Natural killer cell treated with Interleukin-12 subunit alpha and Interleukin-12 subunit beta and Interleukin-15 and Interleukin-18, amount 100 ng/mL, for 72 hours (primary cell): ENCODE measurements around the gene PLIN3. TPM values are rescaled to one million over a fixed set of nuclear protein-coding genes. Genes with fewer than 3 reads are reported as not detected.
A peak's percentile ranks its signal among the peaks of the same experiment; 100 is the strongest.
"Not testable (repeated sequence)": the region's sequence is repeated elsewhere in the genome, so short reads cannot be mapped to it uniquely, and the experiment has no call there.

Experiments
- ATAC-seq, 2 donors: fragments of 150-1000 bp; cut with Tn5 transposase in 1 of 2; sonication (Bioruptor Pico), chemical (Tn5 transposase) in 1 of 2; 2 replicates each; pipeline ENCODE4 v1.10.0; 2021
- DNase-seq: peaks from one replicate; pipeline ENCODE4 v3.0.0; 2022; ENCODE audit warnings: low spot score
- H3K27ac Mint-ChIP-seq, 2 donors: 1 replicate in 1 of 2; 2 replicates in 1 of 2; pipeline ENCODE4 v1.8.0; 2022; ENCODE audit warnings: mixed read lengths in 2 of 2, mild to moderate bottlenecking in 1 of 2, moderate library complexity in 1 of 2
- H3K27me3 Mint-ChIP-seq, 2 donors: 1 replicate in 1 of 2; 2 replicates in 1 of 2; pipeline ENCODE4 v1.8.0; 2022; ENCODE audit warnings: mixed read lengths in 2 of 2
- H3K36me3 Mint-ChIP-seq: one replicate; pipeline ENCODE4 v1.8.0; 2022; ENCODE audit warnings: mixed read lengths
- H3K4me1 Mint-ChIP-seq, 2 donors: 1 replicate in 1 of 2; 2 replicates in 1 of 2; pipeline ENCODE4 v1.8.0; 2022; ENCODE audit warnings: low read depth in 2 of 2, mixed read lengths in 2 of 2, mild to moderate bottlenecking in 1 of 2
- H3K4me3 Mint-ChIP-seq: one replicate; pipeline ENCODE4 v1.8.0; 2022; ENCODE audit warnings: mixed read lengths
- H3K9me3 Mint-ChIP-seq: 2 replicates; pipeline ENCODE4 v1.8.0; 2022; ENCODE audit warnings: mixed read lengths
- total RNA-seq, 2 donors: library from RNA; stranded (reverse); gene quantifications; one replicate each; pipeline ENCODE4 v1.2.3, GENCODE V29; 2022

Gene PLIN3
- total RNA-seq, 2 donors from 2014 or later: 25.1 to 34.0 TPM

DNA sequence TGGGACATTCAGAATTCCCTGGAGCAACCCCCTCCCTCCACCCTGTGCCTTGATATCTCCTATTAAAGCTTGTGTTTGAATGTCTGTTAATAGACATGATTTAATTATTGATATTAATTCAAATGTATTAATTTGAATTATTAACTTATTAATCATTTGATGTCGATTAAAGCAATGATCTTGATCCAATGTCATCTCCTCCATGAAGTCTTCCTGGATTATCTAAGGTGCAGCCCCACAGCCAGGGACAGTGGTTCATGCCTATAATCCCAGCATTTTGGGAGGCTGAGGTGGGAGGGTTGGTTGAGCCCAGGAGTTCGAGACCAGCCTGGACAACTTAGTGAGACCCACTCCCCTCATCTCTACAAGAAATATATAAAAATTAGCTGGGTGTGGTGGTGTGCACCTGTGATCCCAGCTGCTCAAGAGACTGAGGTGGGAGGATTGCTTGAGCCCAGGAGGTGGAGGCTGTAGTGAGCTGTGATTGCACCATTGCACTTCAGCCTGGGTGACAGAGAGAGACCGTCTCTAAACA, 66.3 kb downstream of the PLIN3 start:
- peaks cover 6% of the 10 kb centered on the region in 2 donors for H3K4me1 Mint-ChIP-seq
- ATAC-seq: no peak
- no peak overlapping the region for H3K4me3 Mint-ChIP-seq
- DNase-seq: no peak
- H3K27me3 Mint-ChIP-seq: no peaks in the 10 kb centered on the region
- no peak overlapping the region for H3K27ac Mint-ChIP-seq
- H3K36me3 Mint-ChIP-seq: peaks cover 7% of the 10 kb centered on the region
- no peaks in the 10 kb centered on the region for H3K9me3 Mint-ChIP-seq

DNA sequence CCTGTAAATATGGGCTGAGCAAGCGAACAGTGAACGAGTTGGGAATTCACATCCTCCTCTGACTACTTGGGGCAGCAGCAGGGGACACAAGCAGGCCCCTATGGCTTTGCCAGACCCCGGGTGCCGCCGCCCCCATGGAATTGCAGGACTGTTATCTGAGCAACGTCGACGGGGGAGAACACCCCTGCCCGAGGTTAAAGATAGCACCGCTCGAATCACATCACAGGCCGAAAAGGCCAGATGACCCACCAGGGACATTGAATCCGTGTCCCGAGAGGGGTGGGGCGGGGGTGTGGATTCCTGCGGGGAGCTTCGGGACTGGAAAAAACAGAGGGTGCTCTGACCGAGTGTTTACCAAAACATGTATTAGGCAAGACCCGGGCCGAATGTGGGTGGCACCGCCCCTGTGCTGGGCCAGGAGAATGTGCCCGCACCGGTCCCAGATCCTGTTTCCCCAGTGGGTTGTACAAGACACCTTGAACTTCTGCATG, 66.8 kb downstream of the PLIN3 start:
- peaks cover 6% of the 10 kb centered on the region in 2 donors for H3K4me1 Mint-ChIP-seq
- no peaks in the 10 kb centered on the region for H3K27me3 Mint-ChIP-seq
- no peaks in the 10 kb centered on the region for H3K9me3 Mint-ChIP-seq

DNA sequence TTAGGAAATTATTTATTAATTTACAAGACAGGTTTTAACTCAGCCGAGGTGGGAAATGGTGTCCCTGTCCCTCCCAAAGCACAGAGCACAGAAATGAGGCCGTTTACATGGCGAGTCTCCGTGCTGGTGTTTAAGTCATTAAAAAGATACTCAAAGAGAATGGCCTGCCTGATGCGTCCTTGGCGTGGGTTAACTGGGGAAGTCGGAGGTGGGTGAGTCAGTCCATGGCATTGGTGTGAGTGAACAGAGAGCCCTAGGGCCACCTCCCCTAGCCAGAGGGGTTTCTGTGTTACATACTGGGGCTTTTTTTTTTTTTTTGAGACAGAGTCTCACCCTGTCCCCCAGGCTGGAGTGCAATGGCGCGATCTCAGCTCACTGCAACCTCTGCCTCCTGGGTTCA, 72.1 kb downstream of the PLIN3 start:
- Mint-ChIP-seq H3K4me3 (no peak overlapping the region), H3K9me3 (no peaks in the 10 kb centered on the region), H3K4me1 (peaks cover 16 to 18% of the 10 kb centered on the region in 2 donors), H3K27ac (no peak overlapping the region), H3K27me3 (no peaks in the 10 kb centered on the region), H3K36me3 (peaks cover 7% of the 10 kb centered on the region)
- no peak for DNase-seq
- ATAC-seq: no peak

More for the DNA sequence above, 66.8 kb downstream of the PLIN3 start:
- ATAC-seq (no peak), DNase-seq (no peak)
- Mint-ChIP-seq H3K36me3 (peaks cover 7% of the 10 kb centered on the region), H3K4me3 (no peak overlapping the region), H3K27ac (no peak overlapping the region)

DNA sequence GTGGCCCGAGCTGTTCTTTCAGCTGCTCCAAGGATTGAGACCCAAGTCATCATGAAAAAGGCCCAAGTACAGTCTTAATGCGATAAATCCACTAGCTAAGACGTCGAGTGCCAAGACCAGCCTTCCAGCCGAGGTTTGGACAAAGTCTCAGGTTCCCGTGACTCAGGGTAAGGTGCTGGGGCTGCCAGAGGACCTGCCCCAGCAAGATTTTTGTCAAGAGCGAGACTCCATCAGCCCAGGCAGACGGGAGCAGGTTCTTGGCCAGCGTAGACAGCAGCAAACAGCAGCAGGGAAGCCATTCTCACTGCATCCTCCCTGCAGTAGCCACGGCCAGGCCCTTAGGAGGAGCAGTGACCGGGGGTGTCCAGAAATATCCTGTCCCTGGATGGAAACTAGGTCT, 72.5 kb downstream of the PLIN3 start:
- Mint-ChIP-seq H3K36me3 (peaks cover 7% of the 10 kb centered on the region), H3K9me3 (no peaks in the 10 kb centered on the region), H3K27me3 (no peaks in the 10 kb centered on the region), H3K4me1 (peaks cover 16 to 18% of the 10 kb centered on the region in 2 donors), H3K4me3 (peak overlapping the region; percentile 41), H3K27ac (no peak overlapping the region)
- no peak for DNase-seq
- no peak for ATAC-seq

DNA sequence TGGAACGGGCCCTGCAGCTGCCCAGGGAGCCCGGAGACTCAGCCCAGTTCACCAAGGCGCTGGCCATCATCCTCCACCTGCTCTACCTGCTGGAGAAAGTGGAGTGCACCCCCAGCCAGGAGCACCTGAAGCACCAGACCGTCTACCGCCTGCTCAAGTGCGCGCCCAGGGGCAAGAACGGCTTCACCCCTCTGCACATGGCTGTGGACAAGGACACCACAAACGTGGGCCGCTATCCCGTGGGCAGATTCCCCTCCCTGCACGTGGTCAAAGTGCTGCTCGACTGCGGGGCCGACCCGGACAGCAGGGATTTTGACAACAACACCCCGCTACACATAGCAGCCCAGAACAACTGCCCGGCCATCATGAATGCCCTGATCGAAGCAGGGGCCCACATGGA, 74.2 kb downstream of the PLIN3 start:
- not testable (repeated sequence) for H3K9me3 Mint-ChIP-seq, H3K27ac Mint-ChIP-seq, H3K36me3 Mint-ChIP-seq, ATAC-seq, DNase-seq, H3K27me3 Mint-ChIP-seq
- Mint-ChIP-seq H3K4me1 (peaks cover 16 to 18% of the 10 kb centered on the region in 2 donors), H3K4me3 (peak overlapping the region; percentile 81)

DNA sequence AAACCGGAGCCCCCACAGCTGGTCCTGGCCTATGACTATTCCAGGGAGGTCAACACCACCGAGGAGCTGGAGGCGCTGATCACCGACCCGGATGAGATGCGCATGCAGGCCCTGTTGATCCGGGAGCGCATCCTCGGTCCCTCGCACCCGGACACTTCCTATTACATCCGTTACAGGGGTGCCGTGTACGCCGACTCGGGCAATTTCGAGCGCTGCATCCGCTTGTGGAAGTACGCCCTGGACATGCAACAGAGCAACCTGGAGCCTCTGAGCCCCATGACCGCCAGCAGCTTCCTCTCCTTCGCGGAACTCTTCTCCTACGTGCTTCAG, 74.6 kb downstream of the PLIN3 start:
- Mint-ChIP-seq H3K4me3 (peak overlapping the region; percentile 81), H3K4me1 (peaks cover 16 to 18% of the 10 kb centered on the region in 2 donors)
- DNase-seq, H3K27ac Mint-ChIP-seq, H3K27me3 Mint-ChIP-seq, H3K9me3 Mint-ChIP-seq, ATAC-seq, H3K36me3 Mint-ChIP-seq: not testable (repeated sequence)

DNA sequence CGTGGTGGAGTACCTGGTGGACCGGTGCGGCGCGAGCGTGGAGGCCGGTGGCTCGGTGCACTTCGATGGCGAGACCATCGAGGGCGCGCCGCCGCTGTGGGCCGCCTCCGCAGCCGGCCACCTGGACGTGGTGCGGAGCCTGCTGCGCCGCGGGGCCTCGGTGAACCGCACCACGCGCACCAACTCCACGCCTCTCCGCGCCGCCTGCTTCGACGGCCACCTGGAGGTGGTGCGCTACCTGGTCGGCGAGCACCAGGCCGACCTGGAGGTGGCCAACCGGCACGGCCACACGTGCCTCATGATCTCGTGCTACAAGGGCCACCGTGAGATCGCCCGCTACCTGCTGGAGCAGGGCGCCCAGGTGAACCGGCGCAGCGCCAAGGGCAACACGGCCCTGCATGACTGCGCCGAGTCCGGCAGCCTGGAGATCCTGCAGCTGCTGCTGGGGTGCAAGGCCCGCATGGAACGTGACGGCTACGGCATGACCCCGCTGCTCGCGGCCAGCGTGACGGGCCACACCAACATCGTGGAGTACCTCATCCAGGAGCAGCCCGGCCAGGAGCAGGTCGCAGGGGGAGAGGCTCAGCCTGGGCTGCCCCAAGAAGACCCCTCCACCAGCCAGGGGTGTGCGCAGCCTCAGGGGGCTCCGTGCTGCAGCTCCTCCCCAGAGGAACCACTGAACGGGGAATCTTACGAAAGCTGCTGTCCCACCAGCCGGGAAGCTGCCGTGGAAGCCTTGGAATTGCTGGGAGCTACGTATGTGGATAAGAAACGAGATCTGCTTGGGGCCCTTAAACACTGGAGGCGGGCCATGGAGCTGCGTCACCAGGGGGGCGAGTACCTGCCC, 75.2 kb downstream of the PLIN3 start:
- H3K9me3 Mint-ChIP-seq, H3K36me3 Mint-ChIP-seq, H3K27me3 Mint-ChIP-seq, DNase-seq, ATAC-seq: not testable (repeated sequence)
- H3K27ac Mint-ChIP-seq: peak overlapping the region in 1 of 2 donors; percentile 71
- H3K4me1 Mint-ChIP-seq: peaks cover 16 to 18% of the 10 kb centered on the region in 2 donors
- peak overlapping the region; percentile 81 for H3K4me3 Mint-ChIP-seq

DNA sequence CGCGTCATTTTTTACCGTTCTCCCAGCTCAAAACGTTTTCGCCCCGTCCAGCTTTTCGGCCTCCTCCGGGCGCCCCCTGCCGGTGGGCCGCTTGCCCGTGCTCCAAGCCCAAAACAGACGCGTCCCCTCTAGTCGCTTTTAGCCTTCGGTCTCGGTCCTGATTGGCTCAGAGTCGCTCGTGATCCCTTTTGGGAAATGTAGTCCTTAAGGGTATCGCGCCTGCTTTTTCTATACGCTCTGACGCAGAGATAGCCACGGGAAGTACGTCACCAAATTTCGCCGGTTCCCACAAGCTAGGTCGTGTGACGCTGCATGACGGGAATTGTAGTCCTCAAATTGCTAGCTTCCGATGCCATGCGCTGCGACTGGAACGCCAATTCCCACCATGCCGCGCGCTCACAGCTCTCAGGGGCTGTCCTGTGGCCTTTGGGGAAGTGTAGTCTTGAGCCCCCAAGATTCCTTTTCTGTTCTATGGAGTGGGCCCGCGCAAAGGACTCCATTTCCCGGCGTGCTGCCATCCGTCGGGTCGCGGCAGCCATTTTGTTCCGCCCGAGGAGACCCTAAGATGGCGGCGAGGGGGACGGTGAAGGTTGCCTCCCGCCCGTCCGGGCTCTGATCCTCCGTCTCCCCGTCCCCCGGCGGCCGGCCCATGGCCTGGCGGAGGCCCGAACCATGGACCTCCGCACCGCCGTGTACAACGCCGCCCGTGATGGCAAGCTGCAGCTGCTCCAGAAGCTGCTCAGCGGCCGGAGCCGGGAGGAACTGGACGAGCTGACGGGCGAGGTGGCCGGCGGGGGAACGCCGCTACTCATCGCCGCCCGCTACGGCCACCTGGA, 76.1 kb downstream of the PLIN3 start, which contains the start of gene FEM1A:
TSS of gene FEM1A (plus strand) at position 552 of the 836 bp plus-strand sequence. CDS start at position 673, 121 bp downstream.
- peaks cover under 1% of the 10 kb centered on the region for H3K36me3 Mint-ChIP-seq
- H3K4me3 Mint-ChIP-seq: peak within 1 kb of the TSS; percentile 81
- DNase-seq: peak; percentile 99
- peak within 1 kb of the TSS; percentile 65 to 71 for H3K27ac Mint-ChIP-seq
- peaks cover 12 to 13% of the 10 kb centered on the region in 2 donors for H3K4me1 Mint-ChIP-seq
- no peaks in the 10 kb centered on the region for H3K27me3 Mint-ChIP-seq
- peak; percentile 97 to 98 for ATAC-seq
- H3K9me3 Mint-ChIP-seq: no peaks in the 10 kb centered on the region

Other genes with a start within 250 kb of the PLIN3 start
- gene TNFAIP8L1, start 228.2 kb downstream of the PLIN3 start, total RNA-seq: 10 to 100 TPM in 1 of 2 donors, 1 to 10 TPM in 1; 8.3 to 10.3 TPM
- 100 to 1,000 TPM; 107 to 195 TPM for gene MYDGF, start 197.3 kb downstream of the PLIN3 start, total RNA-seq
- 100 to 1,000 TPM; 125 to 175 TPM for gene DPP9, start 143.8 kb downstream of the PLIN3 start, total RNA-seq
- gene FEM1A, start 75.9 kb downstream of the PLIN3 start, total RNA-seq: 10 to 100 TPM; 19.7 to 24.0 TPM
- gene TICAM1, start 36.0 kb downstream of the PLIN3 start, total RNA-seq: 10 to 100 TPM; 42.6 to 47.0 TPM
- 1 to 10 TPM; 1.6 to 2.2 TPM for gene ARRDC5, start 35.2 kb upstream of the PLIN3 start, total RNA-seq
- gene UHRF1, start 41.8 kb upstream of the PLIN3 start, total RNA-seq: 100 to 1,000 TPM in 1 of 2 donors, 10 to 100 TPM in 1; 75.5 to 201 TPM
- 10 to 100 TPM; 57.0 to 63.1 TPM for gene KDM4B, start 101.4 kb upstream of the PLIN3 start, total RNA-seq